K562 (cell line): Measurements from ENCODE around the gene STS. TPM values are rescaled to one million over a fixed set of nuclear protein-coding genes. Genes with fewer than 3 reads are reported as not detected.
A peak's percentile ranks its signal among the peaks of the same experiment; 100 is the strongest.

Source experiments
- CBFA2T3 ChIP-seq: fragments of 450-650 bp; IDR thresholded peaks from 2 replicates; pipeline ENCODE4 v1.6.1; 2017
- CBX5 ChIP-seq: IDR thresholded peaks from 2 replicates; pipeline ENCODE4 v1.6.1; 2014; ENCODE audit warnings: low read depth, borderline replicate concordance
- CBX8 ChIP-seq: fragments of 200-600 bp; sonication (generic); IDR thresholded peaks from 2 replicates; pipeline ENCODE4 v1.6.1; 2012; ENCODE audit warnings: borderline replicate concordance, mixed run types, low read depth, mild to moderate bottlenecking, moderate library complexity, mixed read lengths, low read length, control low read depth, inconsistent platforms; ENCODE audit not compliant: poor library complexity, severe bottlenecking; ENCODE audit errors: extremely low read depth
- FOXP1 ChIP-seq: sonication (generic); formaldehyde crosslinking; IDR thresholded peaks from 2 replicates; pipeline ENCODE4 v1.8.0; 2022; ENCODE audit warnings: mild to moderate bottlenecking, missing genetic modification reagents
- HDAC6 ChIP-seq: IDR thresholded peaks from 2 replicates; pipeline ENCODE4 v1.6.1; 2012; ENCODE audit warnings: low read depth, mild to moderate bottlenecking, control low read depth, inconsistent platforms, low read length, moderate library complexity
- IRF1 ChIP-seq: sonication (generic); formaldehyde crosslinking; IDR thresholded peaks from 2 replicates; pipeline ENCODE4 v1.8.0; 2022; ENCODE audit warnings: missing genetic modification reagents, mild to moderate bottlenecking, borderline replicate concordance
- LCOR ChIP-seq: sonication (generic); formaldehyde crosslinking; IDR thresholded peaks from 2 replicates; pipeline ENCODE4 v1.8.0; 2022; ENCODE audit warnings: mild to moderate bottlenecking, missing genetic modification reagents
- MEIS2 ChIP-seq: fragments of 450-650 bp; IDR thresholded peaks from 2 replicates; pipeline ENCODE4 v1.6.1; 2014; ENCODE audit warnings: mild to moderate bottlenecking; ENCODE audit not compliant: partially characterized antibody
- NCOA6 ChIP-seq: fragments of 450-650 bp; IDR thresholded peaks from 2 replicates; pipeline ENCODE4 v1.6.1; 2017; ENCODE audit warnings: mild to moderate bottlenecking
- NFE2 ChIP-seq: IDR thresholded peaks from 2 replicates; pipeline ENCODE4 v1.6.1; 2014; ENCODE audit warnings: antibody characterized with exemption, low read depth
- POLR2A ChIP-seq: fragments of 450-650 bp; conservative IDR thresholded peaks from 2 replicates; pipeline ENCODE4 v1.6.1; 2016
- PRMT5 ChIP-seq: sonication (generic); formaldehyde crosslinking; IDR thresholded peaks from 2 replicates; pipeline ENCODE4 v1.5.0; 2020; ENCODE audit warnings: missing genetic modification reagents
- RBM17 ChIP-seq: fragments of 200-400 bp; formaldehyde crosslinking; IDR thresholded peaks from 2 replicates; pipeline ENCODE4 v1.6.1; 2017; ENCODE audit warnings: low read depth, mild to moderate bottlenecking, low read length, borderline replicate concordance
- RBM34 ChIP-seq: fragments of 200-400 bp; formaldehyde crosslinking; IDR thresholded peaks from 2 replicates; pipeline ENCODE4 v1.6.1; 2018; ENCODE audit warnings: low read length, borderline replicate concordance; ENCODE audit not compliant: insufficient read depth
- REST ChIP-seq, 2 experiments: fragments of 450-650 bp; formaldehyde crosslinking in 1 of 2; IDR thresholded peaks; 2 replicates each; pipeline versions ENCODE4 v1.4.0 to v1.6.1; 2014 to 2020; ENCODE audit warnings: mild to moderate bottlenecking in 2 of 2, borderline replicate concordance in 1 of 2, low read depth in 1 of 2
- SLC30A9 ChIP-seq: fragments of 250-450 bp; sonication (Bioruptor Pico); IDR thresholded peaks from 2 replicates; pipeline ENCODE4 v1.8.0; 2022; ENCODE audit warnings: mild to moderate bottlenecking, moderate library complexity
- SMC3 ChIP-seq: conservative IDR thresholded peaks from 2 replicates; pipeline ENCODE4 v1.6.1; 2011; ENCODE audit warnings: low read depth, low read length, improper control_type of control experiment; ENCODE audit not compliant: insufficient read depth
- TAF9B ChIP-seq: fragments of 450-650 bp; IDR thresholded peaks from 2 replicates; pipeline ENCODE4 v1.6.1; 2018; ENCODE audit warnings: mild to moderate bottlenecking; ENCODE audit not compliant: partially characterized antibody
- TCF7 ChIP-seq: sonication (generic); IDR thresholded peaks from 2 replicates; pipeline ENCODE4 v1.6.1; 2016; ENCODE audit warnings: antibody characterized with exemption, borderline replicate concordance
- polyA plus RNA-seq, 8 experiments: library from polyadenylated mRNA; depleted of rRNA in 4 of 8; stranded (reverse) in 5 of 8; unstranded in 3 of 8; fragments of >200 nt; fragmentation: Nextera tagmentation in 2 of 8; fragmentation: Illumina TruSeq in 1 of 8; extraction: Ambion mirVana in 2 of 8; extraction: Trizol in 1 of 8; gene quantifications; 2 replicates each; pipeline versions ENCODE4 v1.2.1 to v1.2.3, GENCODE V29; 2011 to 2014; ENCODE audit warnings: inconsistent platforms in 1 of 8, missing spikeins in 1 of 8
- total RNA-seq, 7 experiments: library from RNA; depleted of rRNA in 6 of 7; stranded (reverse); fragments of >200 nt in 6 of 7; fragmentation: Illumina TruSeq in 2 of 7; extraction: Trizol in 2 of 7; gene quantifications; 2 replicates each; pipeline versions ENCODE4 v1.2.1 to v1.2.3, GENCODE V29; 2011 to 2021; ENCODE audit warnings: low replicate concordance in 1 of 7
- TF ChIP-seq, protein P1 (sequence below): sonication (generic); IDR thresholded peaks from 2 replicates; pipeline ENCODE4 v1.6.1; 2016

STS gene
- total and polyA plus RNA-seq, 9 of the 15 experiments (the other 6 are each of a cell fraction or from before 2014, with no cell fraction given) = 0.14 to 1.3 (median 0.63) TPM

- TF ChIP-seq REST (IDR thresholded peaks at IDR 0.05; ENCODE audit: borderline replicate concordance) (no peak), REST (CRISPR knock-in tag; IDR thresholded peaks at IDR 0.05; ENCODE audit: low read depth) (no peak), CBX8 (no peak), IRF1 (CRISPR knock-in tag) (no peak), PRMT5 (CRISPR knock-in tag) (no peak), FOXP1 (no peak), HDAC6 (no peak), TAF9B (peak; percentile 26), MEIS2 (peak; percentile 29), LCOR (CRISPR knock-in tag) (no peak), POLR2A (no peak), RBM17 (no peak), RBM34 (no peak), SMC3 (no peak; the same call in 1 of the 2 replicates), SLC30A9 (CRISPR knock-in tag) (no peak), NCOA6 (no peak), CBX5 (no peak), TCF7 (no peak), NFE2 (peak; percentile 38; the same call in 1 of the 2 replicates), CBFA2T3 (peak; percentile 54; the same call in 1 of the 2 replicates)
- TF ChIP-seq, protein P1, sequence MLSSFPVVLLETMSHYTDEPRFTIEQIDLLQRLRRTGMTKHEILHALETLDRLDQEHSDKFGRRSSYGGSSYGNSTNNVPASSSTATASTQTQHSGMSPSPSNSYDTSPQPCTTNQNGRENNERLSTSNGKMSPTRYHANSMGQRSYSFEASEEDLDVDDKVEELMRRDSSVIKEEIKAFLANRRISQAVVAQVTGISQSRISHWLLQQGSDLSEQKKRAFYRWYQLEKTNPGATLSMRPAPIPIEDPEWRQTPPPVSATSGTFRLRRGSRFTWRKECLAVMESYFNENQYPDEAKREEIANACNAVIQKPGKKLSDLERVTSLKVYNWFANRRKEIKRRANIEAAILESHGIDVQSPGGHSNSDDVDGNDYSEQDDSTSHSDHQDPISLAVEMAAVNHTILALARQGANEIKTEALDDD = peak; percentile 91
Measured at GRCh38 chrX:7132335-7133049, 15.0 kb upstream of the STS start (continued).
